Breast epithelium (tissue), 4 donors: ENCODE results near the gene SPATA16. TPM values are rescaled to one million over a fixed set of nuclear protein-coding genes. Genes with fewer than 3 reads are reported as not detected.

ENCODE experiments used
- DNase-seq, 2 donors: peaks; one replicate each; pipeline ENCODE4 v3.0.0-alpha.2; 2019; ENCODE audit warnings: low spot score in 2 of 2
- H3K27ac ChIP-seq, 2 donors: fragments of 200-600 bp; sonication (generic) in 1 of 2; one replicate each; pipeline ENCODE4 v1.5.1; 2016 to 2019; ENCODE audit warnings: mild to moderate bottlenecking in 1 of 2
- H3K27me3 ChIP-seq, 2 donors: fragments of 200-600 bp; sonication (generic) in 1 of 2; one replicate each; pipeline versions ENCODE4 v1.5.1 to v1.6.0; 2017 to 2019; ENCODE audit warnings: control low read depth in 1 of 2, mild to moderate bottlenecking in 1 of 2
- H3K36me3 ChIP-seq: fragments of 200-600 bp; one replicate; pipeline ENCODE4 v1.5.1; 2019
- H3K4me1 ChIP-seq, 2 donors: fragments of 200-600 bp; sonication (generic); one replicate each; pipeline ENCODE4 v1.5.1; 2016 to 2019; ENCODE audit warnings: control low read depth in 1 of 2
- H3K4me3 ChIP-seq, 3 donors: fragments of 200-600 bp; sonication (generic); 1 replicate in 2 of 3; 2 replicates in 1 of 3; pipeline ENCODE4 v1.5.1; 2016 to 2019; ENCODE audit warnings: mild to moderate bottlenecking in 3 of 3, moderate library complexity in 2 of 3
- H3K9me3 ChIP-seq, 2 donors: fragments of 200-600 bp; sonication (generic) in 1 of 2; one replicate each; pipeline ENCODE4 v1.5.1; 2016 to 2019; ENCODE audit warnings: control low read depth in 1 of 2
- CTCF ChIP-seq, 3 donors: fragments of 450-650 bp; IDR thresholded peaks; one replicate each; pipeline ENCODE4 v1.5.1; 2016 to 2017; ENCODE audit warnings: antibody characterized with exemption in 3 of 3, mild to moderate bottlenecking in 3 of 3, moderate library complexity in 3 of 3
- POLR2A ChIP-seq: fragments of 450-650 bp; IDR thresholded peaks from one replicate; pipeline ENCODE4 v1.6.1; 2016; ENCODE audit warnings: antibody characterized with exemption, mild to moderate bottlenecking, moderate library complexity
- POLR2AphosphoS5 ChIP-seq, 3 donors: sonication (generic); formaldehyde crosslinking; IDR thresholded peaks; one replicate each; pipeline ENCODE4 v1.6.1; 2017; ENCODE audit warnings: antibody characterized with exemption in 3 of 3
- intact Hi-C: fragments of 100-400 bp; cut with DNase I; formaldehyde crosslinking; loops from one replicate; pipeline ENCODE4 v1.15.1; 2023; ENCODE audit warnings: low total_unique reads
- total RNA-seq, 3 donors: library from RNA; depleted of rRNA; stranded (reverse); fragments of >200 nt; gene quantifications; one replicate each; pipeline ENCODE4 v1.1.0, GENCODE V29; 2016

Gene SPATA16
- total RNA-seq, 3 donors from 2014 or later: not detected

DNA sequence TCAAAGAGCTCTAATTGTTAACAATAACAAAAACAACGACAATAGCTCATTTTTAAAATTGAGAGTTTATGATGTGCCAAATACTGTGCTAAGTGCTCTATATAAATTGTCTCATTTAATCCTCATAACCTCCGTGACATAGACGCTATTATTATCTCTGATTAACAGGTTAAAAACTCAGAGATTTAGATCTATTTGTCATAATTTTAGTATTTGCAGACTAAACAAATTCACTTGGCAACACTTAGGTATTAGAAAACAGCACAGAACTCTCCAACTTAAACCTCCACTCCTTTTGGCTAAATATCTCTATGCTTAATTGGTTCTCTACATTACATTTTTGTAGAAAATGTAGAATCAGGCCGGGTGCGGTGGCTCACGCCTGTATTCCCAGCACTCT is 136.4 kb downstream of the SPATA16 start:
- intact Hi-C loops: no loop called here

DNA sequence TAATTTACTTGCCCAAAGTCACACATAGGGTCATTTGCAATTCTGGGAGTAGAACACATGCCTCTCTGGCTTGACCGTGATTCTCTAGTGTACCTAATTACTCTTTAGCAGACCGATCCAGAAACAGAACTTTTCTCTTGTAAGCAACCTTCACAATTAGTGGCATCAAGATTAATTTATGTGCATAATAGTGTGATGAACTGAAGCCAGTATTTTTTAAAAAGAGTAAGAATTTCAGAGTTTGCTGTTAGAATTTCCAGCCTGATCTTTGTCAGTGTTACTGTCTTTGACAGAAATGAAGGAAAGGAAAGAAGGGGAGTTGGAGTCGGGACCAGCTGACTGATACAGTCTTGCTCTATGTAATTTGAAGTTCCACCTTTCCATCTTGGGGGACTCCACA is 137.1 kb downstream of the SPATA16 start:
- TF ChIP-seq POLR2AphosphoS5 (IDR thresholded peaks at IDR 0.05) (no peak), CTCF (IDR thresholded peaks at IDR 0.05) (no peak), POLR2A (no peak)
- Histone ChIP-seq H3K9me3 (no peaks in the 10 kb centered on the region), H3K36me3 (no peaks in the 10 kb centered on the region), H3K4me3 (no peak overlapping the region), H3K27ac (no peak overlapping the region), H3K4me1 (no peaks in the 10 kb centered on the region), H3K27me3 (no peaks in the 10 kb centered on the region)
- intact Hi-C loops: no loop called here
- DNase-seq: no peak

More for the DNA sequence above, 136.4 kb downstream of the SPATA16 start:
- Histone ChIP-seq H3K27ac (no peak overlapping the region), H3K4me3 (no peak overlapping the region), H3K9me3 (no peaks in the 10 kb centered on the region), H3K36me3 (no peaks in the 10 kb centered on the region), H3K27me3 (no peaks in the 10 kb centered on the region), H3K4me1 (no peaks in the 10 kb centered on the region)
- no peak for DNase-seq
- TF ChIP-seq POLR2AphosphoS5 (IDR thresholded peaks at IDR 0.05) (no peak), CTCF (IDR thresholded peaks at IDR 0.05) (no peak), POLR2A (no peak)

DNA sequence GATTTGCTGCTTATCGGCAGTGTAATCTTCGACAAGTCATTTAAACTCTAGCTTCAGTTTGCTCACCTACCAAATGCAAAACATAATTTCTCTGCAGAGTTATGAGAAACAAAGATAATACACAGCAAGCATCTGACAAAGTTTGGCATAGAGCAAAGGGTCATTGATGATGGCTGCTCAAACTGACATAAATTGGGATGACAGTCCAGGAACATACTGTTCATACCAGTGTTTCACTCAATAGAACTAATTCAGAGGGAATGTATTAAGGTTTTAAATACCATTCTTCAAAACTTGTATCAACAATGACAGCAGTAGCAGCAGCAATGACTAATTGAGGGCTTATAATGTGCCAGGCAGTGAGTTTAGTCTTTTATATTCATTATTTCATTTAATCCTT is 137.6 kb downstream of the SPATA16 start:
- H3K4me1 ChIP-seq: no peaks in the 10 kb centered on the region
- H3K27me3 ChIP-seq: no peaks in the 10 kb centered on the region
- H3K9me3 ChIP-seq: no peaks in the 10 kb centered on the region
- intact Hi-C loops: no loop called here
- DNase-seq: no peak
- H3K36me3 ChIP-seq: no peaks in the 10 kb centered on the region
- H3K27ac ChIP-seq: no peak overlapping the region
- H3K4me3 ChIP-seq: no peak overlapping the region
- TF ChIP-seq POLR2AphosphoS5 (IDR thresholded peaks at IDR 0.05) (no peak), POLR2A (no peak), CTCF (IDR thresholded peaks at IDR 0.05) (no peak)

GRCh38 chr3:173001622-173002021 is 139.4 kb downstream of the SPATA16 start:
- Histone ChIP-seq H3K27ac (no peak overlapping the region), H3K4me1 (no peaks in the 10 kb centered on the region), H3K27me3 (no peaks in the 10 kb centered on the region), H3K36me3 (no peaks in the 10 kb centered on the region), H3K4me3 (no peak overlapping the region), H3K9me3 (no peaks in the 10 kb centered on the region)
- no peak for DNase-seq
- intact Hi-C loops: no loop called here
- no peak for TF ChIP-seq POLR2AphosphoS5 (IDR thresholded peaks at IDR 0.05)
- no peak for TF ChIP-seq CTCF (IDR thresholded peaks at IDR 0.05)
- no peak for TF ChIP-seq POLR2A

DNA sequence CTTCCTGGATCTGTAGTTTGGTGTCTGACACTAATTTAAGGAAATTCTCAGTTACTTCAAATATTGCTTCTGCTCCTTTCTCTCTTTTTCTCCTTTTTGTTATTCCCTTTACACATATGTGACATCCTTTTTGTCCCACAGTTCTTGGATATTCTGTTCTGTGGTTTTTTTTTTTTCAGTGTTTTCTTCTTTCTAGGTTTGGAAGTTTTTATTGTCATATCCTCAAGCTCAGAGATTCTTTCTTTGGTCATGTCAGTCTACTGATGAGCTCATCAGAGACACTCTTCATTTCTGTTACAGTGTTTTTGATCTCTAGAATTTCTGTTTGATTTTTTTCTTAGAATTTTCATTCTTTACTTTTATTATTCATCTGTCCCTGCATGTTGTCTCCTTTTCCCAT is 140.5 kb downstream of the SPATA16 start:
- H3K27me3 ChIP-seq: no peaks in the 10 kb centered on the region
- no peak for DNase-seq
- intact Hi-C loops: no loop called here
- H3K4me3 ChIP-seq: no peak overlapping the region
- no peaks in the 10 kb centered on the region for H3K9me3 ChIP-seq
- H3K4me1 ChIP-seq: no peaks in the 10 kb centered on the region
- H3K36me3 ChIP-seq: no peaks in the 10 kb centered on the region
- no peak overlapping the region for H3K27ac ChIP-seq
- no peak for TF ChIP-seq POLR2A
- no peak for TF ChIP-seq POLR2AphosphoS5 (IDR thresholded peaks at IDR 0.05)

GRCh38 chr3:172993412-172993811 is 147.6 kb downstream of the SPATA16 start:
- intact Hi-C loops: no loop called here
- no peak for DNase-seq
- Histone ChIP-seq H3K36me3 (no peaks in the 10 kb centered on the region), H3K4me3 (no peak overlapping the region), H3K27ac (no peak overlapping the region), H3K4me1 (no peaks in the 10 kb centered on the region), H3K27me3 (no peaks in the 10 kb centered on the region), H3K9me3 (no peaks in the 10 kb centered on the region)
- TF ChIP-seq POLR2AphosphoS5 (IDR thresholded peaks at IDR 0.05) (no peak), POLR2A (no peak), CTCF (IDR thresholded peaks at IDR 0.05) (no peak)
